ENCODE results near the gene TMIE.

Gene TMIE

GRCh38 chr3:46707601-46708011 lies 6.4 kb downstream of the TMIE start:
- no peak overlapping the region for H3K27ac ChIP-seq
- H3K9ac ChIP-seq: no peak overlapping the region
- 0 out of 2 replicates have a peak, but pooled peaks cover 7% of the 10 kb centered on the region for H3K36me3 ChIP-seq
- peaks cover 5% of the 10 kb centered on the region; the same call in 1 of the 2 replicates for H3K27me3 ChIP-seq
- H3K4me2 ChIP-seq: peak overlapping the region; percentile 63
- H3K4me1 ChIP-seq: peaks cover 38% of the 10 kb centered on the region
- no peak overlapping the region for H3K4me3 ChIP-seq
- H4K20me1 ChIP-seq: peaks cover 4% of the 10 kb centered on the region; the same call in 1 of the 2 replicates
- no peak for TF ChIP-seq Cebpa-rat (IDR thresholded peaks at IDR 0.05)
- no peaks in the 10 kb centered on the region for H3K9me3 ChIP-seq

DNA sequence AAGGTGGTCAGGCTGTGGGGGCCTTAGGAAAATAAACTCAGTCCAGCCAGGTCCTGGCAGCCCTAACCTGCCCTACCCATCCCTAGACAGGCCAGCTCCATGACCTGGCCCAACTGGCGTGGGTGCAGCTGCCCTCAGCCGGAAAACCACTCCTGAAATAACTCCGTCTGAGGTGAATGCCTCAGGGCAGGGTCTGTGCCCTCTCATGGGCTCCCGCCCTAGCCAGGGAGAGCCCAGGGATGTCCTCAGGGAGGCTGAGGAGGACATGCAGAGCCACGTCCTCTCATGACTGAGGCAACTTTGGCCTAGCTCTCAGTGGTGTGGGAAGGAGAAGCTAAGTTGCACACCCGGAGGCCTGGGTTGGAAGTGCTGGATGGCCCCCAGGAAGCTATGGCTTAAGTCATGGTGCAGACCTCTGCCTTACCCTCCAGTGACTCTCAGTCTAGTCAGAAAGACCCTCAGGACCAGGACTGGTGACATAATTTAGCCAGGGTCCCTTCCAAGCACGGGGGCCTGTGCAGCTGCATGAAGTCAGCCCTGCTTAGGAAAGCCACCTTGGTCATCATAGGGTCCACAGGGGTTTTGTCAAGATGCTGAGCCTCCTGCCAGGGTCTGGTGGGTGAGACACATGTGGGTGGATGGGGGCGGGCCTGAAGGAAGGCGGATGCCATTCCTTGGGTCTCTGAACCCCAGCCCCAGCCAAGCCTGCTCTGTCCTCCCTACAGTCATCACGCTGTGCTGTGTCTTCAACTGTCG lies 7.4 kb downstream of the TMIE start:
- Histone ChIP-seq H3K27me3 (no peaks in the 10 kb centered on the region), H3K4me3 (no peak overlapping the region), H4K20me1 (no peaks in the 10 kb centered on the region), H3K4me1 (peaks cover 48% of the 10 kb centered on the region), H3K27ac (no peak overlapping the region), H3K4me2 (no peak overlapping the region), H3K36me3 (0 out of 2 replicates have a peak, but pooled peaks cover 7% of the 10 kb centered on the region), H3K9ac (no peak overlapping the region), H3K9me3 (no peaks in the 10 kb centered on the region)
- no peak for TF ChIP-seq Cebpa-rat (IDR thresholded peaks at IDR 0.05)

DNA sequence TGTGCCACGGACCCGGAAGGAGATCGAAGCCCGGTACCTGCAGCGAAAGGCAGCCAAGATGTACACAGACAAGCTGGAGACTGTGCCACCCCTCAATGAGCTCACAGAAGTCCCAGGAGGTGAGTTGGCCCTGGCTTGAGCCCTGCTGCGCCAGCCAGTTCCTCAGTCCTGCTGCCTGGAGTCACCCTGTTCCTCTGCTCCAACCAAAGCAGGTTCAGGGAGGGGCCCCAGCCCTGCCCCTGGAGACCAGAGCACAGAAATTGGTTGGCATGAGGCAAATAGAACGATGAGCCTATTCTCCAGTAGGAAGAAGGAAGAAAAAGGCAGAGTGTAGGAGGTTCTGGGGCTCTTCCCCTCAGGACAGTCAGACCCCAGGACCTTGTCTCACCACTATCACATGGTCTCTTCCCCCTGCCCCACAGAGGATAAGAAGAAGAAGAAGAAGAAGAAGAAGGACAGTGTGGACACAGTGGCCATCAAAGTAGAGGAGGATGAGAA lies 8.0 kb downstream of the TMIE start:
- Histone ChIP-seq H3K9me3 (no peaks in the 10 kb centered on the region), H3K9ac (no peak overlapping the region), H4K20me1 (no peaks in the 10 kb centered on the region), H3K27ac (no peak overlapping the region), H3K4me3 (no peak overlapping the region), H3K4me1 (peaks cover 54% of the 10 kb centered on the region), H3K36me3 (0 out of 2 replicates have a peak, but pooled peaks cover 7% of the 10 kb centered on the region), H3K4me2 (no peak overlapping the region), H3K27me3 (no peaks in the 10 kb centered on the region)
- no peak for TF ChIP-seq Cebpa-rat (IDR thresholded peaks at IDR 0.05)

DNA sequence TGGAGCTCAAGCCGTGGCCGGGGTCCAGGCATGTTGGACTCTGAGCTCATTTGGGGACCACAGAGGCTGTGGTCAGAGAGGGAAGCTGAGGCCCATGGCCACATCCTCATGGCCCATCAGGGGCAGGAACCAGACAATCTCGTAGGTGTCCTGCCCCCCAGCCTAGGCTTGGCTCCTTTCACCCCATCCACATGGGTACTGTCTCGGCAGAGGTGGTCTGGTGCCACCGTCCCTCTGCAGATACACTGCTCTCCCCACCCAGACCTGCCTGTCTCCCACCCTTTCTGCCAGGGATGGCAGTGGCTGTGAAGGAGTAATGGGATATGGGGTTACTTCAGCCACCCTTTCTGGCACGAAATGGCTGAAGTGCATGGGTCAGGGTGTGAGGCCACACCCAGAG lies 8.5 kb downstream of the TMIE start:
- Histone ChIP-seq H3K36me3 (0 out of 2 replicates have a peak, but pooled peaks cover 7% of the 10 kb centered on the region), H3K27me3 (no peaks in the 10 kb centered on the region), H3K4me3 (no peak overlapping the region), H3K9me3 (no peaks in the 10 kb centered on the region), H3K4me2 (no peak overlapping the region), H3K9ac (no peak overlapping the region), H3K27ac (no peak overlapping the region), H3K4me1 (peaks cover 59% of the 10 kb centered on the region), H4K20me1 (no peaks in the 10 kb centered on the region)
- TF ChIP-seq Cebpa-rat (IDR thresholded peaks at IDR 0.05): no peak

- Histone ChIP-seq H3K4me1 (peaks cover 61% of the 10 kb centered on the region), H3K9ac (no peak overlapping the region), H4K20me1 (no peaks in the 10 kb centered on the region), H3K27ac (no peak overlapping the region), H3K27me3 (no peaks in the 10 kb centered on the region), H3K4me3 (no peak overlapping the region), H3K4me2 (no peak overlapping the region), H3K9me3 (no peaks in the 10 kb centered on the region), H3K36me3 (0 out of 2 replicates have a peak, but pooled peaks cover 7% of the 10 kb centered on the region)
- TF ChIP-seq Cebpa-rat (IDR thresholded peaks at IDR 0.05): no peak
Measured at GRCh38 chr3:46710229-46710628, 9.0 kb downstream of the TMIE start.

GRCh38 chr3:46710671-46711295 lies 9.6 kb downstream of the TMIE start:
- H3K4me3 ChIP-seq: no peak overlapping the region
- H3K27ac ChIP-seq: no peak overlapping the region
- no peak for TF ChIP-seq Cebpa-rat (IDR thresholded peaks at IDR 0.05)
- H3K4me2 ChIP-seq: no peak overlapping the region
- no peak overlapping the region for H3K9ac ChIP-seq
- 0 out of 2 replicates have a peak, but pooled peaks cover 7% of the 10 kb centered on the region for H3K36me3 ChIP-seq
- H3K27me3 ChIP-seq: no peaks in the 10 kb centered on the region
- H3K4me1 ChIP-seq: peaks cover 61% of the 10 kb centered on the region
- no peaks in the 10 kb centered on the region for H4K20me1 ChIP-seq
- H3K9me3 ChIP-seq: no peaks in the 10 kb centered on the region

GRCh38 chr3:46711305-46711704 lies 10.1 kb downstream of the TMIE start:
- no peak for TF ChIP-seq Cebpa-rat (IDR thresholded peaks at IDR 0.05)
- no peak overlapping the region for H3K4me3 ChIP-seq
- peaks cover 58% of the 10 kb centered on the region for H3K4me1 ChIP-seq
- H3K27me3 ChIP-seq: no peaks in the 10 kb centered on the region
- no peaks in the 10 kb centered on the region for H3K9me3 ChIP-seq
- H3K27ac ChIP-seq: no peak overlapping the region
- 0 out of 2 replicates have a peak, but pooled peaks cover 7% of the 10 kb centered on the region for H3K36me3 ChIP-seq
- no peaks in the 10 kb centered on the region for H4K20me1 ChIP-seq
- H3K9ac ChIP-seq: no peak overlapping the region
- no peak overlapping the region for H3K4me2 ChIP-seq

DNA sequence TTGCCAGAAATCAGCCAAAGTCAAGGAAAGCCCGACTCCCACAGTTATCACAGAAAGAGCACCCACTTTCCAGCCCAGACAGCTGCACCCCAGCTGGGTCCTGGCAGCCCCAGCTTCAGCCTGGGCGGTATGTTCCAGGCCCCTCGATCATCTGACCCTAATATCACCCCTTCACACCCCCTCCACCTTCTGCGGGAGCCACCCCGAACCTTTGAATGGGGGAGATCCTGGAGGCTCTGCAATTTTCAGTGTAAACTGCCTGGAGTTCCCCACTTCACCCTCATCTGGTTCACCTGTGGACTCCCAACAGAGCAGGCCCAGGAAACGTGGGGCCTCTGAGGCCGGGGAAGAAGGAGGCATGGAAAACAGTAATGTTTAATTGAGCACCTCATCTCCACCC lies 10.6 kb downstream of the TMIE start:
- no peaks in the 10 kb centered on the region for H3K27me3 ChIP-seq
- H4K20me1 ChIP-seq: no peaks in the 10 kb centered on the region
- H3K4me3 ChIP-seq: no peak overlapping the region
- peaks cover 58% of the 10 kb centered on the region for H3K4me1 ChIP-seq
- H3K4me2 ChIP-seq: no peak overlapping the region
- TF ChIP-seq Cebpa-rat (IDR thresholded peaks at IDR 0.05): no peak
- no peak overlapping the region for H3K27ac ChIP-seq
- H3K9me3 ChIP-seq: no peaks in the 10 kb centered on the region
- H3K36me3 ChIP-seq: 0 out of 2 replicates have a peak, but pooled peaks cover 7% of the 10 kb centered on the region
- H3K9ac ChIP-seq: no peak overlapping the region

DNA sequence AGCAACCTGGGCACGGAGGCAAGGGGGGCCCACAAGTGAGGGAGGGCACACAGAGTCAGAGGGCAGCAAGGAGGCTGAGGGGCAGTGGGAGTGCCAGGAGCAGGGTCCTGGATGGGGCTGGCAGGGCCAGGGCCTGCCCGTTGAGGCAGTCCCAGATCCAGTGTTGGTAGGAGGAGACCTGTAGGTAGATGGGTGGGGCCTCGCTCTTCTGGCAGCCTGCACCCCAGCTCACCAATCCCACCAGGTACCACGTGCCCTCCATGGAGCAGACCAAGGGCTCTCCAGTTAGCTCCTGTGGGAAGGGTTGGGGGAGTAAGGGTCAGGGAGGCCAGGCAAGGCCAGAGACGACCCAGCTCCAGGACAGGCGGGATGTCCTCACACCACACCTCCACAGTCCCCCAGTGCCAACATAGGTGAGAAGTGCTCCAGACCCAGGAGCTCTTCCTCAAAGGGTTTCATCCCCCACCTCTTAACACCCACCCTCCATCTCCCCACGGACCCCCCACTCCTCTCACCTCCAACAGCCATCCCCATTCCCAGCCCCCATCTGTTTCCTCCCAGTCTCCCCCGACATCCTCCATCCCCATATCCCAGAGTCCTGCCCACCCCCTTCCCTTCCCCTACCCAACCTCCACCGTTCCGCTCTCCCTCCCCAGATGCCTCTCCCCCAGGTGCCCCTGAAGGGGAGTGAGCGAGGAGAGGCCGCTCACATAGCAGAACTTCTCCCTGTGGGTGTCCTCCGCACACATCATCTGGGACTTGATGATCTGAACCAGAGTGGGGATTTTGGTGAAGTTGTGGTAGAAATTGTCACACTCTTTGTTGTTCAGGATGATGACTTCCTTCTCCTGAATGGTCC lies 11.2 kb downstream of the TMIE start:
- no peak for TF ChIP-seq Cebpa-rat (IDR thresholded peaks at IDR 0.05)
- H4K20me1 ChIP-seq: no peaks in the 10 kb centered on the region

More for the DNA sequence above, 11.2 kb downstream of the TMIE start:
- no peaks in the 10 kb centered on the region for H3K9me3 ChIP-seq
- H3K4me3 ChIP-seq: no peak overlapping the region
- H3K27me3 ChIP-seq: no peaks in the 10 kb centered on the region
- H3K9ac ChIP-seq: no peak overlapping the region
- H3K36me3 ChIP-seq: 0 out of 2 replicates have a peak, but pooled peaks cover 7% of the 10 kb centered on the region
- peak overlapping the region; percentile 55; the same call in 1 of the 2 replicates for H3K27ac ChIP-seq
- peaks cover 55% of the 10 kb centered on the region for H3K4me1 ChIP-seq
- H3K4me2 ChIP-seq: peak overlapping the region; percentile 57; the same call in 1 of the 2 replicates
